MM.1S (cell line): ENCODE measurements around the gene BEX4.

Experiments used
- DNase-seq: peaks from one replicate; pipeline ENCODE4 v3.0.0-alpha.2; 2015
- H2AFZ ChIP-seq: fragments of 300-600 bp; sonication (generic); 2 replicates; pipeline ENCODE4 v1.6.0; 2016; ENCODE audit warnings: antibody characterized with exemption, low read length
- H3F3A ChIP-seq: fragments of 300-600 bp; sonication (generic); 2 replicates; pipeline ENCODE4 v1.6.1; 2016; ENCODE audit warnings: mild to moderate bottlenecking, antibody characterized with exemption, low read length, moderate library complexity, mixed read lengths; ENCODE audit not compliant: insufficient read depth
- H3K27ac ChIP-seq: fragments of 300-600 bp; sonication (generic); 2 replicates; pipeline ENCODE4 v1.5.1; 2016; ENCODE audit warnings: mild to moderate bottlenecking, low read length
- H3K27me3 ChIP-seq: fragments of 300-600 bp; sonication (generic); replicated peaks from 2 replicates; pipeline ENCODE4 v1.6.0; 2016; ENCODE audit warnings: low read length; ENCODE audit not compliant: insufficient read depth
- H3K36me3 ChIP-seq: fragments of 300-600 bp; sonication (generic); replicated peaks from 2 replicates; pipeline ENCODE4 v1.6.1; 2016; ENCODE audit warnings: mild to moderate bottlenecking, low read length, mixed read lengths; ENCODE audit not compliant: insufficient read depth
- H3K4me1 ChIP-seq: fragments of 300-600 bp; sonication (generic); 2 replicates; pipeline ENCODE4 v1.6.1; 2016; ENCODE audit warnings: low read length, mixed read lengths
- H3K4me2 ChIP-seq: fragments of 300-600 bp; sonication (generic); 2 replicates; pipeline ENCODE4 v1.6.0; 2016; ENCODE audit warnings: low read depth, low read length
- H3K4me3 ChIP-seq: fragments of 300-600 bp; sonication (generic); 2 replicates; pipeline ENCODE4 v1.5.1; 2016; ENCODE audit warnings: low read length, mixed read lengths
- H3K79me2 ChIP-seq: fragments of 300-600 bp; sonication (generic); 2 replicates; pipeline ENCODE4 v1.6.1; 2016; ENCODE audit warnings: mixed run types, low read length, mixed read lengths
- H3K9ac ChIP-seq: fragments of 300-600 bp; sonication (generic); 2 replicates; pipeline ENCODE4 v1.6.1; 2016; ENCODE audit warnings: low read length, mixed read lengths
- H3K9me2 ChIP-seq: fragments of 300-600 bp; sonication (generic); replicated peaks from 2 replicates; pipeline ENCODE4 v1.6.1; 2016; ENCODE audit warnings: mild to moderate bottlenecking, low read length, mixed read lengths; ENCODE audit not compliant: insufficient read depth
- H3K9me3 ChIP-seq: fragments of 300-600 bp; sonication (generic); replicated peaks from 2 replicates; pipeline ENCODE4 v1.6.1; 2016; ENCODE audit warnings: mild to moderate bottlenecking, low read length, mixed read lengths; ENCODE audit not compliant: insufficient read depth
- H4K20me1 ChIP-seq: fragments of 300-600 bp; sonication (generic); 2 replicates; pipeline ENCODE4 v1.6.1; 2016; ENCODE audit warnings: mild to moderate bottlenecking, low read length, moderate library complexity, mixed read lengths; ENCODE audit not compliant: insufficient read depth
- CTCF ChIP-seq: fragments of 300-600 bp; sonication (generic); IDR thresholded peaks from 2 replicates; pipeline ENCODE4 v1.5.1; 2016; ENCODE audit warnings: antibody characterized with exemption, low read length, mixed read lengths
- EZH2 ChIP-seq: fragments of 300-600 bp; sonication (generic); optimal IDR thresholded peaks from 2 replicates; pipeline ENCODE3; 2017; ENCODE audit warnings: low read depth, mild to moderate bottlenecking, antibody characterized with exemption, low read length, mixed read lengths
- EZH2phosphoT487 ChIP-seq: fragments of 300-600 bp; sonication (generic); IDR thresholded peaks from 2 replicates; pipeline ENCODE4 v1.6.1; 2018; ENCODE audit warnings: antibody characterized with exemption, low read length

BEX4 gene

GRCh38 chrX:103253608-103254007 lies 38.7 kb downstream of the BEX4 start:
- Histone ChIP-seq H3K27ac (no peak overlapping the region), H3K4me3 (no peak overlapping the region), H2AFZ (no peak overlapping the region)

GRCh38 chrX:103254171-103254824 lies 39.4 kb downstream of the BEX4 start:
- H3K27me3 ChIP-seq = no peaks in the 10 kb centered on the region
- H3K9me3 ChIP-seq = no peaks in the 10 kb centered on the region
- H3K9ac ChIP-seq = peak overlapping the region; percentile 74
- no peaks in the 10 kb centered on the region for H3K4me1 ChIP-seq
- peak overlapping the region; percentile 79 for H2AFZ ChIP-seq
- peak overlapping the region; percentile 67 for H3K4me2 ChIP-seq
- H3K36me3 ChIP-seq = no peaks in the 10 kb centered on the region
- H3K4me3 ChIP-seq = peak overlapping the region; percentile 75
- H3K27ac ChIP-seq = peak overlapping the region; percentile 22; the same call in 1 of the 2 replicates
- no peak for TF ChIP-seq EZH2
- peak; percentile 37 for DNase-seq
- H3K79me2 ChIP-seq = peaks cover 9% of the 10 kb centered on the region
- no peaks in the 10 kb centered on the region for H3K9me2 ChIP-seq
- H4K20me1 ChIP-seq = no peaks in the 10 kb centered on the region
- no peaks in the 10 kb centered on the region for H3F3A ChIP-seq

More at GRCh38 chrX:103253608-103254007, 38.7 kb downstream of the BEX4 start:
- peaks cover 9% of the 10 kb centered on the region for H3K79me2 ChIP-seq
- no peaks in the 10 kb centered on the region for H3K4me1 ChIP-seq
- no peak for TF ChIP-seq EZH2
- TF ChIP-seq EZH2phosphoT487 = no peak
- TF ChIP-seq CTCF = no peak
- no peaks in the 10 kb centered on the region for H3F3A ChIP-seq
- H3K4me2 ChIP-seq = no peak overlapping the region
- no peak overlapping the region for H3K9ac ChIP-seq
- no peaks in the 10 kb centered on the region for H3K9me2 ChIP-seq
- DNase-seq = no peak
- no peaks in the 10 kb centered on the region for H4K20me1 ChIP-seq
- no peaks in the 10 kb centered on the region for H3K9me3 ChIP-seq
- no peaks in the 10 kb centered on the region for H3K27me3 ChIP-seq
- H3K36me3 ChIP-seq = no peaks in the 10 kb centered on the region

- Histone ChIP-seq H3K79me2 (peaks cover 9% of the 10 kb centered on the region), H3K4me2 (peak within 1 kb of the TSS; percentile 67), H3K36me3 (no peaks in the 10 kb centered on the region), H3F3A (no peaks in the 10 kb centered on the region), H3K27me3 (no peaks in the 10 kb centered on the region), H3K4me3 (peak within 1 kb of the TSS; percentile 75), H4K20me1 (no peaks in the 10 kb centered on the region), H3K9ac (peak within 1 kb of the TSS; percentile 74), H3K9me3 (no peaks in the 10 kb centered on the region), H3K9me2 (no peaks in the 10 kb centered on the region), H3K27ac (peak within 1 kb of the TSS; percentile 22; the same call in 1 of the 2 replicates), H3K4me1 (no peaks in the 10 kb centered on the region), H2AFZ (peak within 1 kb of the TSS; percentile 79)
- DNase-seq = peak; percentile 71
- TF ChIP-seq EZH2 (no peak), CTCF (no peak), EZH2phosphoT487 (no peak)
Observed at GRCh38 chrX:103254921-103255493, 40.1 kb downstream of the BEX4 start, which contains the start of gene TCEAL8. Gene TCEAL8, minus strand, starts transcription at chrX:103255155. Its CDS starts 1,176 bp downstream, at chrX:103253979.

- Histone ChIP-seq H3K9ac (no peak overlapping the region), H3K27ac (no peak overlapping the region), H3K27me3 (no peaks in the 10 kb centered on the region), H3K9me2 (no peaks in the 10 kb centered on the region), H3K36me3 (no peaks in the 10 kb centered on the region), H3K4me3 (no peak overlapping the region), H3K4me1 (no peaks in the 10 kb centered on the region), H3K9me3 (no peaks in the 10 kb centered on the region), H3K4me2 (no peak overlapping the region), H4K20me1 (no peaks in the 10 kb centered on the region), H3F3A (no peaks in the 10 kb centered on the region), H2AFZ (no peak overlapping the region), H3K79me2 (peaks cover 9% of the 10 kb centered on the region)
- TF ChIP-seq EZH2 (no peak), CTCF (no peak), EZH2phosphoT487 (no peak)
- DNase-seq = no peak
Observed at GRCh38 chrX:103256651-103257050, 41.7 kb downstream of the BEX4 start.
